ENCODE measurements around the gene HLA-DQB2. TPM values are rescaled to one million over a fixed set of nuclear protein-coding genes. Genes with fewer than 3 reads are reported as not detected.

The HLA-DQB2 gene
- total and polyA plus RNA-seq, 2 donors (not counting 3 experiments of a cell fraction or from before 2014, with no cell fraction given), result not detected

- H3K9me1 ChIP-seq (replicated peaks; ENCODE audit: control insufficient read depth, extremely low read depth, insufficient read depth, low read length), result no peaks in the 10 kb centered on the region
- intact Hi-C loops (cut with micrococcal nuclease) (no loop called here), dilution Hi-C loops (cut with MboI; ENCODE audit: extremely low pct_ligation_motif_present, low sequenced_read_pairs) (no loop called here)
- H3K79me2 ChIP-seq (ENCODE audit: control insufficient read depth, insufficient read depth, low read length), result no peaks in the 10 kb centered on the region
- no peaks in the 10 kb centered on the region for H3K36me3 ChIP-seq (ENCODE audit: control insufficient read depth in 2 of 2, extremely low read depth in 1 of 2, insufficient read depth in 2 of 2, low read length in 2 of 2)
- no peak for TF ChIP-seq JUN (IDR thresholded peaks at IDR 0.05; ENCODE audit: borderline replicate concordance, insufficient read depth, insufficient read length, low read depth)
- TF ChIP-seq POLR2A (IDR thresholded peaks at IDR 0.05; ENCODE audit: low read depth, low read length), result no peak
- TF ChIP-seq EZH2 (IDR thresholded peaks at IDR 0.05; ENCODE audit: borderline replicate concordance, low read depth, low read length, severe bottlenecking), result no peak
- TF ChIP-seq GATA2 (IDR thresholded peaks at IDR 0.05; ENCODE audit: insufficient read depth, insufficient read length, low read depth, low read length), result no peak
- no peak for TF ChIP-seq FOS (IDR thresholded peaks at IDR 0.05; ENCODE audit: borderline replicate concordance, insufficient read depth, low read length)
- TF ChIP-seq CTCF (IDR thresholded peaks at IDR 0.05; ENCODE audit: extremely low read depth in 1 of 2, insufficient read depth in 1 of 2, low read depth in 1 of 2, low read length in 2 of 2), result no peak
- no peak for TF ChIP-seq MYC (IDR thresholded peaks at IDR 0.05; ENCODE audit: low read depth, low read length)
- no peak for TF ChIP-seq POLR2AphosphoS5 (IDR thresholded peaks at IDR 0.05; ENCODE audit: insufficient read depth, low read depth, low read length)
- TF ChIP-seq MAX (IDR thresholded peaks at IDR 0.05; ENCODE audit: insufficient read depth, insufficient read length), result no peak
- FAIRE-seq (no peak), DNase-seq (ENCODE audit: low read depth, low spot score) (no peak)
- no peak overlapping the region for H3K27ac ChIP-seq (ENCODE audit: insufficient read depth, low read depth, low read length)
- no peaks in the 10 kb centered on the region for H3K9me3 ChIP-seq (replicated peaks; ENCODE audit: control insufficient read depth, insufficient read depth, low read length)
- no peaks in the 10 kb centered on the region for H3K4me1 ChIP-seq (ENCODE audit: control insufficient read depth, extremely low read depth, insufficient read depth, low read length)
- H3K4me3 ChIP-seq (replicated peaks in 1 of 3; ENCODE audit: insufficient read depth in 1 of 3, low read depth in 1 of 3, low read length in 3 of 3), result no peak overlapping the region
- H3K27me3 ChIP-seq (ENCODE audit: control insufficient read depth in 2 of 2, insufficient read depth in 2 of 2, low read length in 2 of 2), result peaks cover 12 to 30% of the 10 kb centered on the region in 2 experiments
- no TSS peak for BruUV-seq (replicated peaks)
- H2AFZ ChIP-seq (ENCODE audit: low read depth, low read length), result no peak overlapping the region
- no peak overlapping the region for H3K4me2 ChIP-seq (ENCODE audit: insufficient read depth, low read length)
- CTCF ChIA-PET, result no interaction called here
- POLR2A ChIA-PET, result no interaction called here
- no peaks in the 10 kb centered on the region for H4K20me1 ChIP-seq (replicated peaks; ENCODE audit: control insufficient read depth, extremely low read depth, insufficient read depth, low read length)
- H3K9ac ChIP-seq (replicated peaks; ENCODE audit: extremely low read depth, insufficient read depth, low read length), result no peak overlapping the region
Observed at GRCh38 chr6:32761548-32761947, 1.8 kb downstream of the HLA-DQB2 start.
